H1 (cell line): ENCODE results near the gene KCNRG. TPM values are rescaled to one million over a fixed set of nuclear protein-coding genes. Genes with fewer than 3 reads are reported as not detected.

ENCODE experiments used
- CTCF ChIA-PET: fragments of 300-600 bp; sonication (Branson Sonifier 250); formaldehyde crosslinking; loops from one replicate; lab custom pipeline; 2021; ENCODE audit not compliant: partially characterized antibody; lab: Charles Lee
- POLR2A ChIA-PET: fragments of 300-600 bp; sonication (Branson Sonifier 250); formaldehyde crosslinking; loops from one replicate; lab custom pipeline; 2021; ENCODE audit warnings: inconsistent platforms; ENCODE audit not compliant: partially characterized antibody; lab: Charles Lee
- DNase-seq, 2 experiments: peaks; one replicate each; pipeline versions ENCODE4 v3.0.0 to v3.0.0-alpha.2; 2010 to 2022; ENCODE audit warnings: low spot score in 2 of 2, low read depth in 1 of 2, mixed read lengths in 1 of 2
- FAIRE-seq: peaks from 2 replicates; lab custom pipeline; 2011; peaks lifted over from hg19 to GRCh38; lab: Jason Lieb, UNC
- H2AFZ ChIP-seq: 2 replicates; pipeline ENCODE4 v1.8.1; 2012; ENCODE audit warnings: low read length, inconsistent platforms
- H2AK5ac ChIP-seq: 2 replicates; pipeline ENCODE4 v1.6.1; 2013; ENCODE audit warnings: low read depth, low read length
- H2BK120ac ChIP-seq: replicated peaks from 2 replicates; pipeline ENCODE3; 2013; ENCODE audit warnings: low read depth, low read length, inconsistent platforms
- H2BK12ac ChIP-seq: 2 replicates; pipeline ENCODE4 v1.6.1; 2013; ENCODE audit warnings: low read depth, low read length
- H2BK15ac ChIP-seq: 2 replicates; pipeline ENCODE4 v1.6.1; 2013; ENCODE audit warnings: low read length
- H2BK20ac ChIP-seq: 2 replicates; pipeline ENCODE4 v1.6.1; 2013; ENCODE audit warnings: low read length
- H2BK5ac ChIP-seq: 2 replicates; pipeline ENCODE4 v1.6.1; 2013; ENCODE audit warnings: low read depth, low read length
- H3K14ac ChIP-seq: 2 replicates; pipeline ENCODE4 v1.6.1; 2013; ENCODE audit warnings: inconsistent platforms; ENCODE audit not compliant: insufficient read length
- H3K18ac ChIP-seq: 2 replicates; pipeline ENCODE4 v1.6.1; 2013; ENCODE audit warnings: low read length; ENCODE audit errors: extremely low read depth
- H3K23ac ChIP-seq: 2 replicates; pipeline ENCODE4 v1.6.1; 2013; ENCODE audit warnings: inconsistent platforms; ENCODE audit not compliant: insufficient read length
- H3K23me2 ChIP-seq: 2 replicates; pipeline ENCODE4 v1.6.1; 2013; ENCODE audit warnings: low read depth, low read length
- H3K27ac ChIP-seq: 2 replicates; pipeline ENCODE4 v1.6.1; 2011; ENCODE audit warnings: low read depth, low read length, inconsistent platforms
- H3K27me3 ChIP-seq, 4 experiments: replicated peaks in 1 of 4; 1 replicate in 1 of 4; 2 replicates in 3 of 4; pipeline versions ENCODE4 v1.6.1 to v1.8.1; 2011 to 2013; ENCODE audit warnings: low read length in 3 of 4, mild to moderate bottlenecking in 3 of 4, inconsistent platforms in 2 of 4, mixed read lengths in 2 of 4, moderate library complexity in 1 of 4; ENCODE audit not compliant: control insufficient read depth in 3 of 4, insufficient read depth in 3 of 4; ENCODE audit errors: extremely low read depth in 1 of 4
- H3K36me3 ChIP-seq, 4 experiments: 2 replicates each; pipeline versions ENCODE4 v1.6.1 to v1.8.1; 2011 to 2013; ENCODE audit warnings: mild to moderate bottlenecking in 4 of 4, low read length in 3 of 4, moderate library complexity in 2 of 4, control low read depth in 1 of 4, inconsistent platforms in 1 of 4; ENCODE audit not compliant: insufficient read depth in 4 of 4, control insufficient read depth in 2 of 4
- H3K4ac ChIP-seq: replicated peaks from 2 replicates; pipeline ENCODE3; 2013; ENCODE audit warnings: low read length, low read depth, mixed read lengths, inconsistent platforms; ENCODE audit not compliant: insufficient read length
- H3K4me1 ChIP-seq, 4 experiments: replicated peaks in 1 of 4; 1 replicate in 1 of 4; 2 replicates in 3 of 4; pipeline versions ENCODE4 v1.6.1 to v1.8.1; 2011 to 2013; ENCODE audit warnings: low read length in 3 of 4, inconsistent platforms in 2 of 4, mixed read lengths in 1 of 4; ENCODE audit not compliant: insufficient read depth in 4 of 4, control insufficient read depth in 3 of 4
- H3K4me2 ChIP-seq, 2 experiments: 2 replicates each; pipeline versions ENCODE4 v1.6.1 to v1.8.1; 2011 to 2013; ENCODE audit warnings: low read depth in 2 of 2, low read length in 2 of 2, control low read depth in 1 of 2, inconsistent platforms in 1 of 2, mild to moderate bottlenecking in 1 of 2; ENCODE audit not compliant: insufficient read depth in 1 of 2
- H3K4me3 ChIP-seq, 4 experiments: fragments of 200-600, 300-600 bp in 1 of 4; sonication (generic), shearing (Covaris generic), sonication (Bioruptor Twin) in 1 of 4; 2 replicates each; pipeline versions ENCODE4 v1.5.1 to v1.8.1; 2011 to 2016; ENCODE audit warnings: low read length in 4 of 4, low read depth in 3 of 4, control low read depth in 2 of 4, inconsistent platforms in 2 of 4, mild to moderate bottlenecking in 2 of 4, mixed read lengths in 1 of 4, moderate library complexity in 1 of 4; ENCODE audit not compliant: insufficient read depth in 2 of 4; ENCODE audit errors: extremely low read depth in 1 of 4
- H3K56ac ChIP-seq: replicated peaks from 2 replicates; pipeline ENCODE3; 2013; ENCODE audit warnings: low read depth, mild to moderate bottlenecking, mixed read lengths, low read length, inconsistent platforms; ENCODE audit not compliant: insufficient read length
- H3K79me1 ChIP-seq: 2 replicates; pipeline ENCODE4 v1.6.1; 2013; ENCODE audit warnings: low read depth, low read length, control low read depth
- H3K79me2 ChIP-seq, 2 experiments: 2 replicates each; pipeline versions ENCODE4 v1.6.1 to v1.8.1; 2012 to 2013; ENCODE audit warnings: low read length in 2 of 2, mild to moderate bottlenecking in 2 of 2, inconsistent platforms in 1 of 2; ENCODE audit not compliant: insufficient read depth in 2 of 2, control insufficient read depth in 1 of 2
- H3K9ac ChIP-seq, 4 experiments: replicated peaks in 1 of 4; 1 replicate in 1 of 4; 2 replicates in 3 of 4; pipeline versions ENCODE4 v1.6.1 to v1.8.1; 2011 to 2013; ENCODE audit warnings: low read depth in 3 of 4, low read length in 3 of 4, control low read depth in 2 of 4, mild to moderate bottlenecking in 2 of 4, moderate library complexity in 2 of 4, inconsistent platforms in 1 of 4; ENCODE audit errors: extremely low read depth in 1 of 4
- H3K9me3 ChIP-seq, 2 experiments: 2 replicates each; pipeline versions ENCODE4 v1.6.1 to v1.8.1; 2012 to 2013; ENCODE audit warnings: mild to moderate bottlenecking in 2 of 2, moderate library complexity in 2 of 2, control low read depth in 1 of 2, inconsistent platforms in 1 of 2, low read depth in 1 of 2, low read length in 1 of 2, mixed read lengths in 1 of 2; ENCODE audit not compliant: insufficient read depth in 2 of 2
- H4K20me1 ChIP-seq, 2 experiments: replicated peaks in 1 of 2; 2 replicates each; pipeline versions ENCODE3 to v1.8.1; 2011 to 2013; ENCODE audit warnings: inconsistent platforms in 2 of 2, low read length in 2 of 2, mild to moderate bottlenecking in 1 of 2; ENCODE audit not compliant: insufficient read depth in 2 of 2, control insufficient read depth in 1 of 2
- H4K5ac ChIP-seq: 2 replicates; pipeline ENCODE4 v1.6.1; 2013; ENCODE audit warnings: low read length, low read depth, mixed read lengths, inconsistent platforms; ENCODE audit not compliant: insufficient read length
- H4K8ac ChIP-seq: 2 replicates; pipeline ENCODE4 v1.8.0; 2013; ENCODE audit warnings: mild to moderate bottlenecking, moderate library complexity, low read length, inconsistent platforms; ENCODE audit not compliant: insufficient read depth; ENCODE audit errors: extremely low read depth
- H4K91ac ChIP-seq: replicated peaks from 2 replicates; pipeline ENCODE3; 2013; ENCODE audit warnings: low read length, mixed read lengths, inconsistent platforms; ENCODE audit not compliant: insufficient read length
- KDM4A ChIP-seq: IDR thresholded peaks from one replicate; pipeline ENCODE4 v1.7.1; 2012; ENCODE audit warnings: low read depth, mild to moderate bottlenecking, moderate library complexity, low read length, inconsistent platforms; ENCODE audit not compliant: severe bottlenecking
- KDM5A ChIP-seq: fragments of 200-600 bp; IDR thresholded peaks from 2 replicates; pipeline ENCODE4 v1.7.1; 2012; ENCODE audit warnings: mild to moderate bottlenecking, low read length, inconsistent platforms, mixed read lengths
- POU5F1 ChIP-seq: IDR thresholded peaks from 2 replicates; pipeline ENCODE4 v1.6.1; 2011; ENCODE audit warnings: low read depth, mild to moderate bottlenecking, low read length, moderate library complexity
- RBBP5 ChIP-seq: IDR thresholded peaks from 2 replicates; pipeline ENCODE4 v1.7.1; 2012; ENCODE audit warnings: low read depth, mild to moderate bottlenecking, inconsistent platforms, low read length, moderate library complexity, borderline replicate concordance
- RXRA ChIP-seq: IDR thresholded peaks from 2 replicates; pipeline ENCODE4 v1.6.1; 2011; ENCODE audit warnings: low read depth, mild to moderate bottlenecking, low read length, moderate library complexity; ENCODE audit not compliant: insufficient read depth
- SUZ12 ChIP-seq: fragments of 200-600 bp; sonication (generic); IDR thresholded peaks from 2 replicates; pipeline ENCODE4 v1.6.1; 2012; ENCODE audit warnings: mild to moderate bottlenecking, inconsistent platforms, low read length, moderate library complexity, mixed read lengths
- TEAD4 ChIP-seq: IDR thresholded peaks from 2 replicates; pipeline ENCODE4 v1.6.1; 2012; ENCODE audit warnings: low read depth, low read length, inconsistent platforms, mixed read lengths
- WGBS, 2 experiments: shearing (Covaris generic) in 1 of 2; methylation state at CpG; one replicate each; pipeline versions ENCODE4 v1.1.6 to v1.1.7; 2013 to 2015; ENCODE audit warnings: low lambda C conversion rate in 2 of 2, mixed read lengths in 2 of 2, inconsistent platforms in 1 of 2, low coverage in 1 of 2, missing lambda C conversion rate in 1 of 2; ENCODE audit not compliant: insufficient replicate concordance in 2 of 2, insufficient coverage in 1 of 2, insufficient read length in 1 of 2; ENCODE audit errors: extremely low coverage in 1 of 2, missing lambda C conversion rate in 1 of 2; 5-methylcytosine and 5-hydroxymethylcytosine counted together
- polyA plus RNA-seq, 7 experiments: library from polyadenylated mRNA; depleted of rRNA in 3 of 7; stranded (reverse) in 5 of 7; unstranded in 2 of 7; fragments of >200 nt in 5 of 7; fragments of 200-250 nt in 2 of 7; gene quantifications; 1 replicate in 5 of 7; 2 replicates in 1 of 7; 4 replicates in 1 of 7; pipeline versions ENCODE4 v1.2.1 to v1.2.3, GENCODE V29; 2011 to 2013; ENCODE audit warnings: missing spikeins in 2 of 7, mixed read lengths in 2 of 7
- total RNA-seq: library from RNA; stranded (reverse); fragmentation: NEBNext Ultra II Directional; extraction: Animal tissue kit (Norgen Biotek cat#: 25700); gene quantifications from 2 replicates; pipeline ENCODE4 v1.2.1, GENCODE V29; 2021
- TF ChIP-seq, protein P1 (sequence below): IDR thresholded peaks from 2 replicates; pipeline ENCODE4 v1.6.1; 2011; ENCODE audit warnings: low read length, improper control_type of control experiment

KCNRG gene
- total and polyA plus RNA-seq, 2 of the 8 experiments (the other 6 are each of a cell fraction or from before 2014, with no cell fraction given): 0.65 to 1.2 TPM

DNA sequence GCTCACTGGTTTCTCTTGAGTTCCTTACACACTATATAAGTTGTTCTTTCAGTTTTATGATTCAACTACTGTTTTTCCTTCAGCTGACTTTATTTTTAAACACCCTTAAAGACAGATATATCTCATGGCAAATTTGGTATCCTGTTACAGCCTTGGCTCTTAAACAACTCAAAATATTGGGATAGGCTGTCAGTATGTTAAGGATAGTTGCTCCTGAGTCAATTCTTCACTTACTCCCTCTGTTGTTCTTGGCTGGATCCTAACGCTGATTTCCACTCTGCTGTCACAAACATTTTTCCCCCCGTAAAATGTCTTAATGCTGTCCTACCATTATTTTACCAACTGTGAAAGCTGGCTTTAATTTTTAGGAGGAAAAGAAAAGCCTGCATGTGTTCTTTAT is 1.2 kb downstream of the KCNRG start:
- FAIRE-seq: no peak
- Histone ChIP-seq H2BK120ac (no peak overlapping the region), H3K4me3 (no peak overlapping the region; a peak in 1 of 8 replicates), H4K91ac (no peak overlapping the region), H3K14ac (no peak overlapping the region), H4K20me1 (peaks cover 3 to 6% of the 10 kb centered on the region in 2 experiments), H3K27me3 (no peaks in the 10 kb centered on the region), H2AK5ac (no peak overlapping the region), H4K5ac (no peak overlapping the region), H3K9ac (no peak overlapping the region), H2AFZ (no peak overlapping the region), H2BK15ac (no peak overlapping the region), H2BK5ac (no peak overlapping the region), H3K56ac (no peak overlapping the region), H3K79me1 (peaks cover 2% of the 10 kb centered on the region; the same call in 1 of the 2 replicates), H3K23me2 (no peaks in the 10 kb centered on the region), H3K36me3 (peaks cover 0 to 19% (median 8%) of the 10 kb centered on the region in 4 experiments; a peak in 6 of 8 replicates), H3K23ac (no peak overlapping the region), H3K4me1 (peaks cover 0 to 9% (median 6%) of the 10 kb centered on the region in 4 experiments; a peak in 5 of 7 replicates), H3K4me2 (no peak overlapping the region; a peak in 1 of 4 replicates), H3K4ac (no peak overlapping the region), H2BK20ac (no peak overlapping the region), H3K79me2 (peaks cover 0 to 16% of the 10 kb centered on the region in 2 experiments; a peak in 1 of 4 replicates), H2BK12ac (no peak overlapping the region), H4K8ac (no peak overlapping the region), H3K9me3 (no peaks in the 10 kb centered on the region), H3K27ac (no peak overlapping the region), H3K18ac (no peak overlapping the region)
- CTCF ChIA-PET: interaction anchor here (0.5 to 1.5 kb wide), 3 partner anchors 20 to 110 kb away, joined by 3 to 4 read pairs (median 3); partner anchors contain the start of gene TRIM13
- DNase-seq: no peak
- TF ChIP-seq KDM4A (no peak), RBBP5 (no peak), SUZ12 (no peak), KDM5A (no peak), RXRA (no peak), TEAD4 (no peak), POU5F1 (no peak)
- TF ChIP-seq, protein P1, sequence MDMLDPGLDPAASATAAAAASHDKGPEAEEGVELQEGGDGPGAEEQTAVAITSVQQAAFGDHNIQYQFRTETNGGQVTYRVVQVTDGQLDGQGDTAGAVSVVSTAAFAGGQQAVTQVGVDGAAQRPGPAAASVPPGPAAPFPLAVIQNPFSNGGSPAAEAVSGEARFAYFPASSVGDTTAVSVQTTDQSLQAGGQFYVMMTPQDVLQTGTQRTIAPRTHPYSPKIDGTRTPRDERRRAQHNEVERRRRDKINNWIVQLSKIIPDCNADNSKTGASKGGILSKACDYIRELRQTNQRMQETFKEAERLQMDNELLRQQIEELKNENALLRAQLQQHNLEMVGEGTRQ: no peak
- POLR2A ChIA-PET: no interaction called here
- 94% methylated on average over 2 of the region's 2 CpGs; no CpG with 5 or more reads in 1 of the 2 experiments for WGBS, 2 experiments
